GM21381 (cell line): ENCODE data around the gene FIP1L1.
"Not testable (repeated sequence)": the region's sequence is repeated elsewhere in the genome, so short reads cannot be mapped to it uniquely, and the experiment has no call there.

Experiments
- ATAC-seq: cut with Tn5 transposase; IDR thresholded peaks from one replicate; pipeline ENCODE4 v1.9.1; 2021; ENCODE audit warnings: mild to moderate bottlenecking, moderate library complexity; ENCODE audit not compliant: unreplicated experiment

Gene FIP1L1

GRCh38 chr4:53374777-53375258 lies 2.6 kb upstream of the FIP1L1 start:
- no peak for ATAC-seq

DNA sequence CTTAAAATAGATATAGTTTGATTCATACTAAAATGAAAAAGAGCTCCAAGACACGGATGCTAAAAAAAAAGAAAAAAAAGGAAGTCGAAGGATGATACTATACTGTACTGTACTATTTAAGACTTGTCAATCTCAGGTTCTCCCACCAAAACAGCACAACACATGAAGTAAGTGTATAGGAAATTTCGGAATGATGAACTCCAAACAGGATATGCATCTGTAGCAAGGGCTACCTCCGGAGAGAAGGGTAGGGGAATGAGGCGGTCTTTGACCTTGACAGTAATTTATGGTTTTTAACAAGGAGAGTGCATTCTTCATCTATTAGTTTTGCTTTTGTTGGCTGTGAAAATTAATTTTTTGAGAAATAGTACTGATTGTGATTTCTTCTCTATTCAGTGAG lies 541 bp upstream of the FIP1L1 start:
- peak; percentile 4 for ATAC-seq

DNA sequence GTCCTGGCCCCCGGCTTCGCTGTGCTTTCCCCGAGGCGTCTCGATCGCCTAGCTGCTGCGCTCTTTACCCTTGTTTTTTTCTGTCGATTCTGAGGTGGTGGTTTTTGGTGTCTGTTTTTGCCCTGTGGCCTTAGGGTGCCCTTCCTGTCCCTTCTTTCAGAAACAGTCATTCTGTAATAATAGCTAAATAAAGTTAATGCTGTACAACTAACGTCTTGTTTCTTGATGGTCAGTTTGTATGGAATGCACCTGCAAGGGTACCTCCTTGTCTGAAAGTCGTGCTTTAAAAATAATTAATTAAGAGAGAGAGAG lies 686 bp downstream of the FIP1L1 start:
- ATAC-seq: no peak

- no peak for ATAC-seq
Measured at GRCh38 chr4:53380221-53380620, 2.8 kb downstream of the FIP1L1 start.

DNA sequence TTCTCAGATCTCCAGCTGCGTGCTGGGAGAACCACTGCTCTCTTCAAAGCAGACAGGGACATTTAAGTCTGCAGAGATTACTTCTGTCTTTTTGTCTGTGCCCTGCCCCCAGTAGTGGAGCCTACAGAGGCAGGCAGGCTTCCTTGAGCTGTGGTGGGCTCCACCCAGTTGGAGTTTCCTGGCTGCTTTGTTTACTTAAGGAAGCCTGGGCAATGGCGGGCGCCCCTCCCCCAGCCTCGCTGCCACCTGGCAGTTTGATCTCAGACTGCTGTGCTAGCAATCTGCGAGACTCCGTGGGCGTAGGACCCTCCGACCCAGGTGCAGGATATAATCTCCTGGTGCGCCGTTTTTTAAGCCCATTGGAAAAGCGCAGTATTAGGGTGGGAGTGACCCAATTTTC lies 32.0 kb downstream of the FIP1L1 start:
- ATAC-seq: not testable (repeated sequence)

DNA sequence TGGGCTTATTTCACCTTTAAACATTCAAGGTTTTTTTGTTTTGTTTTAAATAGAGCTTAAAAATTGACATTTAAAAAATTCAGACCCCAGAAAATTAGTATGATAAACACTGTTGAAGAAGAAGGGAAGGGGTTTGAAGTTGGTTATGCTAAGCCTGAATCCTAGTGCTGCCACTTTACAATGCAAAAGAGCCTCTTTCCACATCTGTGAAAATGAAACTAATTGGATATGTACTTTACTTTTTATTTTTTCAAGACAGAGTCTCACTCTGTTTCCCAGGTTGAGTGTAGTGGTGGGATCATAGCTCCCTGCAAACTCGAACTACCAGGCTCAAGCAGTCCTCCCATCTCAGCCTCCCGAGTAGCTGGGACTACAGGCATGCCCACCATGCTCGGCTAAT lies 41.8 kb downstream of the FIP1L1 start:
- ATAC-seq: no peak

GRCh38 chr4:53421791-53422190 lies 44.4 kb downstream of the FIP1L1 start:
- ATAC-seq: no peak

GRCh38 chr4:53422367-53422766 lies 44.9 kb downstream of the FIP1L1 start:
- no peak for ATAC-seq

GRCh38 chr4:53424280-53424679 lies 46.8 kb downstream of the FIP1L1 start:
- no peak for ATAC-seq

DNA sequence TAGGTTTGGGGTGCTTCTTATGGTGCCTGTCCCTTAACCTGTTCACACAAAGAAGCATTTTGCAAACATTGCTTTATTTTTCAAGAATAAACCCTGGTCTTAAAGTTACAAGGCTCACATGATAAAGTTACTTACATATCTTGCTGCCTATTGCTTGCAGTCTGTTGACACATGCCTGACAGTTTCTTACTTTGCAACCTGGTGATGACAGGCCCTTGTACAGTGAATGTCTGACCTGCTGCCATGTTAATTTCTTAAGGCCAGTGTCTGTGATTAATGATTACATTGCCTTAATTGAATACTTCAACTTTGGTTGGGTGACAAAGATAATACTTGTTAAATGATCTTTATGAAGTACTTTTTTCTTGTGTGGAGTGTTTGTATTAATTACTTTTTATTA lies 49.9 kb downstream of the FIP1L1 start:
- no peak for ATAC-seq

GRCh38 chr4:53431052-53431451 lies 53.6 kb downstream of the FIP1L1 start:
- no peak for ATAC-seq

DNA sequence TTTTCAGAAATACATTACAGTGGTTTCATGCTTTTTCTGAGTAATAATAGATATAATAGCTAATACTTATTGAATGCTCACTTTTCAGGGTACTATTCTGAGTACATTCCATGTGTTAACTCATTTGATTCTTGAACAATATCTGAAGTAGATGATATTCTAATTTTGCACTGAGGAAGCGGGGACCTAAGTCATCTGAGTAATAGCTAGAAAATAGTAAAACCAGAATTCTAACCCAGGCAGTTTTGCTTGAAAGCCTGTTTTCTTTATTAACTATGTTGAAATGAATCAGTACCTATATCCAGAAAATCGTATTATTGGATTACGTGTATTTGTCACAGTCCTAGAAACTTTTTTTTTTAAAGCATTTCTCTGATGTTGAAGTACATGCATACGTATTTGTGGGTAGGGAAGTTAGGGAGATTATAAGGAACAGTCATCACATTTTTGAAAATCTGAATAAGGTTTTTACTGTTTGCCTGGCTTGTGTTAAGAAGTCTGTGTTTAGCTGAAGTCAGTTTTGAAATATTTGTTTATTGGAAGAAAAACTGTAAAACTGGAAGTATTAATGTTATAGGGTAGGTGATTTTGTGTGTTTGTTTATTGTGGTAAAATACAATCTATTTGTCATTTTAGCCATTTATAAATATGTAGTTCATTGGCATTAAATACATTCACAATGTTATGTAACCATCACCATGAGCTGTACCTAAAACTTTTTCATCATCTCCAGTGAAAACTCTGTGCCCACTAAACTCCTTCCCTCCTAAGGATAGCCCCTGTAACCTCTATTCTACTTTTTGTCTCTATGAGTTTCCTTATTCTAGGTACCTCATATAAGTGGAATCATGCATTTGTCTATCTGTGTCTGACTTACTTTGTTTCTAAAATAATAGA lies 55.3 kb downstream of the FIP1L1 start:
- ATAC-seq: no peak

DNA sequence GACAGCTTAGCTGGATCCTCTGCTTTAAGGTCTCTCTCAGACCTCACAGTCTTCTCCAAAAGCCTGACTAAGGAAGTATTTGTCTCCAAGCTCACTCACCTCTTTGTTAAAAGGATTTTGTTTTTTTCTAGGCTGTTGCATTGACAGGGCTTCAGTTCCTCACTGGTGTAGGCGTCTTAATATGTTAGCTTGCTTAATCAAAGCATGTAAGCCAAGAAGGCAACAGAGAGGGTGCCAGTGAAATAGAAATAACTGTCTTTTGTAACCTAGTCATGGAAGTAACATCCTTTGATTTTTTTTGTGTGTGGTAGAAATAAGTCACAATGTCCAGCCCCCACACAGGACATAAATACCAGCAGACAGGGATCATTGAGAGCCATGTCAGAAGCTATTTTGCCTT lies 58.8 kb downstream of the FIP1L1 start:
- no peak for ATAC-seq

- no peak for ATAC-seq
Measured at GRCh38 chr4:53441564-53441963, 64.1 kb downstream of the FIP1L1 start.

- ATAC-seq: no peak
Measured at GRCh38 chr4:53444954-53445353, 67.5 kb downstream of the FIP1L1 start.

GRCh38 chr4:53450773-53451172 lies 73.3 kb downstream of the FIP1L1 start:
- no peak for ATAC-seq

- no peak for ATAC-seq
Measured at GRCh38 chr4:53453385-53453784, 75.9 kb downstream of the FIP1L1 start.

- ATAC-seq: no peak
Measured at GRCh38 chr4:53455766-53456165, 78.3 kb downstream of the FIP1L1 start.

- ATAC-seq: no peak
Measured at GRCh38 chr4:53456178-53456577, 78.7 kb downstream of the FIP1L1 start.

DNA sequence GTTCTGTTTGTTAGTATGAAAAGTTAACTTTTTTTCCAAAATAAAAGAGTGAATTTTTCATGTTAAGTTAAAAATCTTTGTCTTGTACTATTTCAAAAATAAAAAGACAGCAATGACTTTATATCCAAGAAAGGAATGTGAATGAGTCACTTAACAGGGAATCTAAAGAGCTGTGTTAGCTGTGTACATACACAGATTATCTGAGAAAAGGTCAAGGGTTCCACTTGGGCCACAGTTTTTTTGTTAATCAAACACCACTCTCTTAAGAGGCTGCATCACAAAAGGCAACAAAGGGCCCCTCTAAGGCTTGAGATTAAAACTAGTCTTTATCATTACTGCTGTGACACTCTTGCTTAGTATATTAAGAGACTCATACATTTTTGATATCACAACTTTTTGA lies 82.1 kb downstream of the FIP1L1 start:
- ATAC-seq: no peak

- no peak for ATAC-seq
Measured at GRCh38 chr4:53461244-53461643, 83.8 kb downstream of the FIP1L1 start.

- no peak for ATAC-seq
Measured at GRCh38 chr4:53463340-53463739, 85.9 kb downstream of the FIP1L1 start.

- ATAC-seq: no peak
Measured at GRCh38 chr4:53465281-53465680, 87.8 kb downstream of the FIP1L1 start.
